Brain pericyte (primary cell): ENCODE measurements around the gene CD3E.
"Not testable (repeated sequence)": the region's sequence is repeated elsewhere in the genome, so short reads cannot be mapped to it uniquely, and the experiment has no call there.

ENCODE experiments used
- DNase-seq: peaks from one replicate; pipeline ENCODE4 v3.0.0-alpha.2; 2012; ENCODE audit warnings: low read depth, low spot score

CD3E gene

GRCh38 chr11:118290923-118291322, 13.6 kb upstream of the CD3E start:
- no peak for DNase-seq

- no peak for DNase-seq
These were observed 12.9 kb upstream of the CD3E start for GRCh38 chr11:118291477-118292135.

GRCh38 chr11:118294053-118294452, 10.5 kb upstream of the CD3E start:
- DNase-seq: no peak

- DNase-seq: no peak
These were observed 9.3 kb upstream of the CD3E start for GRCh38 chr11:118295199-118295598.

GRCh38 chr11:118295815-118296454, 8.6 kb upstream of the CD3E start:
- DNase-seq: no peak

GRCh38 chr11:118301600-118302195, 2.8 kb upstream of the CD3E start:
- DNase-seq: no peak

- DNase-seq: no peak
These were observed 333 bp upstream of the CD3E start for GRCh38 chr11:118304227-118304567.

GRCh38 chr11:118305726-118306125, 1.2 kb downstream of the CD3E start:
- DNase-seq: no peak

- DNase-seq: no peak
These were observed 2.0 kb downstream of the CD3E start for GRCh38 chr11:118306556-118306955.

GRCh38 chr11:118308995-118309528, 4.5 kb downstream of the CD3E start:
- not testable (repeated sequence) for DNase-seq

- no peak for DNase-seq
These were observed 5.7 kb downstream of the CD3E start for GRCh38 chr11:118310271-118310670.

GRCh38 chr11:118310781-118311485, 6.4 kb downstream of the CD3E start:
- DNase-seq: no peak

- DNase-seq: no peak
These were observed 7.0 kb downstream of the CD3E start for GRCh38 chr11:118311518-118311917.

GRCh38 chr11:118312328-118312727, 7.8 kb downstream of the CD3E start:
- no peak for DNase-seq

- no peak for DNase-seq
These were observed 8.7 kb downstream of the CD3E start for GRCh38 chr11:118313242-118313641.

- DNase-seq: no peak
These were observed 10.5 kb downstream of the CD3E start for GRCh38 chr11:118314988-118315411.

- no peak for DNase-seq
These were observed 13.6 kb downstream of the CD3E start for GRCh38 chr11:118318124-118318523.

GRCh38 chr11:118318581-118319336, 14.2 kb downstream of the CD3E start:
- DNase-seq: no peak

- no peak for DNase-seq
These were observed 14.8 kb downstream of the CD3E start for GRCh38 chr11:118319337-118319707.

- DNase-seq: no peak
These were observed 16.0 kb downstream of the CD3E start for GRCh38 chr11:118320515-118320914.

GRCh38 chr11:118321386-118322082, 17.0 kb downstream of the CD3E start:
- DNase-seq: no peak
